Smooth muscle cell of the coronary artery (primary cell): ENCODE results near the gene RPTOR. TPM values are rescaled to one million over a fixed set of nuclear protein-coding genes. Genes with fewer than 3 reads are reported as not detected.

ENCODE experiments used
- total RNA-seq: library from RNA; depleted of rRNA; stranded (reverse); fragments of >200 nt; gene quantifications from 2 replicates; pipeline ENCODE4 v1.2.3, GENCODE V29; 2014; ENCODE audit warnings: low replicate concordance

The RPTOR gene, protein sequence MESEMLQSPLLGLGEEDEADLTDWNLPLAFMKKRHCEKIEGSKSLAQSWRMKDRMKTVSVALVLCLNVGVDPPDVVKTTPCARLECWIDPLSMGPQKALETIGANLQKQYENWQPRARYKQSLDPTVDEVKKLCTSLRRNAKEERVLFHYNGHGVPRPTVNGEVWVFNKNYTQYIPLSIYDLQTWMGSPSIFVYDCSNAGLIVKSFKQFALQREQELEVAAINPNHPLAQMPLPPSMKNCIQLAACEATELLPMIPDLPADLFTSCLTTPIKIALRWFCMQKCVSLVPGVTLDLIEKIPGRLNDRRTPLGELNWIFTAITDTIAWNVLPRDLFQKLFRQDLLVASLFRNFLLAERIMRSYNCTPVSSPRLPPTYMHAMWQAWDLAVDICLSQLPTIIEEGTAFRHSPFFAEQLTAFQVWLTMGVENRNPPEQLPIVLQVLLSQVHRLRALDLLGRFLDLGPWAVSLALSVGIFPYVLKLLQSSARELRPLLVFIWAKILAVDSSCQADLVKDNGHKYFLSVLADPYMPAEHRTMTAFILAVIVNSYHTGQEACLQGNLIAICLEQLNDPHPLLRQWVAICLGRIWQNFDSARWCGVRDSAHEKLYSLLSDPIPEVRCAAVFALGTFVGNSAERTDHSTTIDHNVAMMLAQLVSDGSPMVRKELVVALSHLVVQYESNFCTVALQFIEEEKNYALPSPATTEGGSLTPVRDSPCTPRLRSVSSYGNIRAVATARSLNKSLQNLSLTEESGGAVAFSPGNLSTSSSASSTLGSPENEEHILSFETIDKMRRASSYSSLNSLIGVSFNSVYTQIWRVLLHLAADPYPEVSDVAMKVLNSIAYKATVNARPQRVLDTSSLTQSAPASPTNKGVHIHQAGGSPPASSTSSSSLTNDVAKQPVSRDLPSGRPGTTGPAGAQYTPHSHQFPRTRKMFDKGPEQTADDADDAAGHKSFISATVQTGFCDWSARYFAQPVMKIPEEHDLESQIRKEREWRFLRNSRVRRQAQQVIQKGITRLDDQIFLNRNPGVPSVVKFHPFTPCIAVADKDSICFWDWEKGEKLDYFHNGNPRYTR (N-terminal part only)
- total RNA-seq, result 17.3 and 19.0 TPM in 2 replicates

DNA sequence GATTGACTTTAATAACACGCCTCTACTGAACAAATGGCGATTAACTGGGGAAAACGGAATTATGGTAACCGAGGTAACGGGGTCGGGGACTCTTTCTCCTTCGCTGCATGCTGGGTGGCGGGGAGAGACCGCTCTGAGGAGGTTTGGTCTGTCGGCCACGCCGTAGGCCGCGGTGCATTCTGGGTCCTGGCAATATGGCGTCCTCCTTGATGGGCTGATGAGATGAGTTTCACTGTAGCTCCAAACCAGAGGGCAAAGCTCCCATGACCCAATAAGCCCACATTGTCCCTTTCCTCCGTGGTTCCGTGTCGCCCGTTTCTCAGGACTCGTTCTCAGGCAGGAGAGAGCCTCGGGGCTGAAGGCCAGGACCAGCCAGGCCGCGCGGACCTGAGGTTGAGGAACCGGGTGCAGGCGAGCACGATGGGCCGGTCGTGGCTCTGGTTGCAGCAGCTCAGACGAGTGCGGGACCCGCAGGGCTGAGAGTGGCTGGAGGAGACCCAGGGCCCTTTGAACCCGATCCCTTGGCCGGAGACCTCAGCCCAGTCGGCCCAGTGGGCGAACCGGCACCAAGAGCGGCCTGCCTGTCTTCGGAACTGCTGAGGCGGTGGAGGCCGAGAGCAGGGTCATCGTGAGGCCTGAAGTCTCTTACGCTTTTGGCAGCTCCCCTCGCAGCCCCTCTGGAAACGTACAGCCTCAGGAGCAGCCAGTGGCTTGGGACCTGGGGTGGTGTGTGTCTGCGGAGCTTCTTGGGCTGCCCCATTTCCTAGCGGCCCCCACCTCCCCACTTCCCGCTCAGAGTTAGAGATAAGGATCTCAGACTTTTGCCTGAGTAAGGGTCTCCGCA lies at the start of gene RPTOR:
Gene RPTOR, plus strand, starts transcription at position 184 of the 844 bp plus-strand sequence. CDS start 792 bp downstream, outside the sequence.

DNA sequence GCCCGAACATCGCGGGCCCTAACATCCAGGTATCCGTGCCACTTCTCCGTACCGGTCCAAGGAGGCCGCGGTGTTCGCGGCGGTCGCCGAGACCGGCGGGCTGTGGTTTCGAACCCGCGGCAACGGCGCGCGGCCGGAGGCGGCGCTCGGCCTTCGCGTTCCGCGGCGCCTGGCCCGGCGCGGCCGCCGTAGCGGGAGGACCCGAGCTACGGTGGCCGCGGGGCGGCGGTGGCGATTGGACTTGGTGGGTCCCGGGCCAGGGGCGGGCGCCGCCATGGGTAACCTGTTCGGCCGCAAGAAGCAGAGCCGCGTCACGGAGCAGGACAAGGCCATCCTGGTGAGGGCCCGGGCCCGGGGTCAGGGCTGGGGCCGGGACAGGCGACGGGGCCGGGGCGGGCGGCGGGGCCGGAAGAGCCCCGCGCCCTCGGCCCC lies 447.0 kb downstream of the RPTOR start, which contains the start of gene CHMP6:
Gene CHMP6, plus strand, starts transcription at position 197 of the 432 bp plus-strand sequence. Its CDS starts 78 bp downstream, at position 275.

Other genes starting within 250 kb of the RPTOR start
- gene ENDOV, start 129.7 kb upstream of the RPTOR start, total RNA-seq, result 18.4 and 24.3 TPM in 2 replicates
- 0.08 and 10.1 TPM in 2 replicates for gene NPTX1, start 68.2 kb upstream of the RPTOR start, total RNA-seq